ENCODE data around the gene ZFR. TPM values are rescaled to one million over a fixed set of nuclear protein-coding genes. Genes with fewer than 3 reads are reported as not detected.

The ZFR gene
- total RNA-seq, 1 donor, result 118 TPM

- no peak overlapping the region for H3K4me3 ChIP-seq (ENCODE audit: low read depth, low read length)
- DNase-seq (ENCODE audit: low read depth), result no peak
- TF ChIP-seq, protein P1, sequence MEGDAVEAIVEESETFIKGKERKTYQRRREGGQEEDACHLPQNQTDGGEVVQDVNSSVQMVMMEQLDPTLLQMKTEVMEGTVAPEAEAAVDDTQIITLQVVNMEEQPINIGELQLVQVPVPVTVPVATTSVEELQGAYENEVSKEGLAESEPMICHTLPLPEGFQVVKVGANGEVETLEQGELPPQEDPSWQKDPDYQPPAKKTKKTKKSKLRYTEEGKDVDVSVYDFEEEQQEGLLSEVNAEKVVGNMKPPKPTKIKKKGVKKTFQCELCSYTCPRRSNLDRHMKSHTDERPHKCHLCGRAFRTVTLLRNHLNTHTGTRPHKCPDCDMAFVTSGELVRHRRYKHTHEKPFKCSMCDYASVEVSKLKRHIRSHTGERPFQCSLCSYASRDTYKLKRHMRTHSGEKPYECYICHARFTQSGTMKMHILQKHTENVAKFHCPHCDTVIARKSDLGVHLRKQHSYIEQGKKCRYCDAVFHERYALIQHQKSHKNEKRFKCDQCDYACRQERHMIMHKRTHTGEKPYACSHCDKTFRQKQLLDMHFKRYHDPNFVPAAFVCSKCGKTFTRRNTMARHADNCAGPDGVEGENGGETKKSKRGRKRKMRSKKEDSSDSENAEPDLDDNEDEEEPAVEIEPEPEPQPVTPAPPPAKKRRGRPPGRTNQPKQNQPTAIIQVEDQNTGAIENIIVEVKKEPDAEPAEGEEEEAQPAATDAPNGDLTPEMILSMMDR (IDR thresholded peaks at IDR 0.05; ENCODE audit: insufficient read depth, low read length), result no peak
These were observed 114.2 kb downstream of the ZFR start for GRCh38 chr5:32330126-32330971.

DNA sequence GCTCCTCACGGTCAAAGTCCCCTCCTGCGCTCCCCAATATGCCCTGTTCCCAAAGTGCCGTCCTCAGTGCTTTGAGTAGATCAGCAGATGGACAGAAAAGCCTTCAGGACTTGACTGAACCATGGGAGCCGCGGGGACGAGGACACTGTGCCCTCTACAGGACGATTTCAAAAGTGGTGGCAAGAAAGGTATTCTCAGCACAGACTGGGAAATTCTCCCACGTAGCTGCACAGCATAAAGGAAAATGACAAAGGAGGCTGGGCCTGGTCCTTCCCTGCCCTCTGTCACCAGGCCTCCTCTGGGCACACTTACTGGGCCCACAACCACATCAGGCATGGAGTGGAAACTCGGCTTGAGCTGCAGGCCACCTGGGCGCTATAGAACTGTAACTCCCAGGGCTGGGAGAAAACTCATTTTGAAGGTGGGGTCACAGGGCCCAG, 115.1 kb downstream of the ZFR start:
- TF ChIP-seq, protein P1 (IDR thresholded peaks at IDR 0.05; ENCODE audit: insufficient read depth, low read length), result peak; percentile 82
- no peak overlapping the region for H3K4me3 ChIP-seq (ENCODE audit: low read depth, low read length)
- peak; percentile 71 for DNase-seq (ENCODE audit: low read depth)

DNA sequence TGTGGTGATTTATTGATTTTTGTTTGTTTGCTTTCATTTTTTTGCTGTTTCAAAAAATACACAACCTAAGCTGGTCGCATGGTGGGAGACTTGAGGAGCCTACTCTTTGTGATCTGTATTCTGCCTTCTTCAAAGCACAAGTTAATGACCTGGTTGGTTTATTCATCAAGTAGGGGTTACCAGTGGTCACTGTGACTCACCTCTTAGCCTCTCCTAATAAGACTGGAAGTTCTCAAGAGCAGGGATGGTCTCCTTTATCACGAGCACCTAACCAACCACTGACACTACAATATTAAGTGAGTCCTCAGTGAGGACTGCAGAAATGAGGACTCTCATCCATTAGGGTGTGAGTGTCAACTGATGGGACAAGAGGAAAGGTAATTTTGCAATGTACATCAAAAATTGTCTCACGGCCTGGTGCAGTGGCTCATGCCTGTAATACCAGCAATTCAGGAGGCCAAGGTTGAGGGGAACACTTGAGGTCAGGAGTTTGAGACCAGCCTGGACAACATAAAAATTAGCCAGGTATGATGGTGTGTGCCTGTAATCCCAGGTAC, 118.2 kb downstream of the ZFR start:
- peak; percentile 4 for DNase-seq (ENCODE audit: low read depth)

DNA sequence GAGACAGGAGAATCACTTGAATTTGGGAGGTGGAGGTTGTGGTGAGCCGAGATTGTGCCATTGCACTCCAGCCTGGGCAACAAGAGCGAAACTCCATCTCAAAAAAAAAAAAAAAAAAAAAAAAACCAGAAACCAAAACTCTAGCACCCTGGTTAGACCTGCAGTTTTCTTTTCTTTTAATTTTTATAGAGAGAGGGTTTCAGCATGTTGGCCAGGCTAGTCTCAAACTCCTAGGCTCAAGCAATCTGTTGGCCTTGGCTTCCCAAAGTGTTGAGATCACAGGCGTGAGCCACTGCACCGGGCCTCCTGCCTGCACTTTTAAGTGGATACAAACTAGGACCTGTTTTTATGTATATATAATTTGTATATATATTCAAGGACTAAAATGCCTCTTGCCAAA, 118.9 kb downstream of the ZFR start:
- H3K4me3 ChIP-seq (ENCODE audit: low read depth, low read length), result no peak overlapping the region
- TF ChIP-seq, protein P1 (IDR thresholded peaks at IDR 0.05; ENCODE audit: insufficient read depth, low read length), result no peak
- DNase-seq (ENCODE audit: low read depth), result no peak

More for the DNA sequence above, 118.2 kb downstream of the ZFR start:
- TF ChIP-seq, protein P1 (IDR thresholded peaks at IDR 0.05; ENCODE audit: insufficient read depth, low read length), result no peak
- H3K4me3 ChIP-seq (ENCODE audit: low read depth, low read length), result no peak overlapping the region

- H3K4me3 ChIP-seq (ENCODE audit: low read depth, low read length), result no peak overlapping the region
These were observed 119.5 kb downstream of the ZFR start for GRCh38 chr5:32325062-32325461.

DNA sequence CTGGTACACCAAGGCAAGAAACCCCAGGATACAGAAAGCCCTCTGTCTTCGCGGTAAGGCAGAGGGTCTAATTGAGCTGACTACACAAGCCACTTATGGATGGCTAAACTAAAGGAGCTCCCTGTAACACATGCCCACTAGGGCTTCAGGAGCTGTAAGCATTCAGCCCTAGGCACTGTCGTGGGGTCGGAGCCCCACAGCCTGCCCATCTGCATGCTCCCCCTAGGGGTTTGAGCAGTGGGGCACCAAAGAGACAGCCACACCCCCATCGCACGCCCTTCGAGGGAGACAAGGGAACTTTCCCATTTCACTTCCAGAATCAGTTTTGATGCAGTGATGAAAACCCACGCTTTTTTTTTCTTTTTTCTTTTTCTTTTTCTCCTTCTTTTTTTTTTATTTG, 120.8 kb downstream of the ZFR start:
- no peak overlapping the region for H3K4me3 ChIP-seq (ENCODE audit: low read depth, low read length)
- DNase-seq (ENCODE audit: low read depth), result no peak
- TF ChIP-seq, protein P1 (IDR thresholded peaks at IDR 0.05; ENCODE audit: insufficient read depth, low read length), result no peak

More at GRCh38 chr5:32325062-32325461, 119.5 kb downstream of the ZFR start:
- peak; percentile 31 for DNase-seq (ENCODE audit: low read depth)
- TF ChIP-seq, protein P1 (IDR thresholded peaks at IDR 0.05; ENCODE audit: insufficient read depth, low read length), result no peak
